Mesendoderm (in vitro differentiated cells): Measurements from ENCODE around the gene EXD3.

ENCODE experiments used
- DNase-seq: peaks from one replicate; pipeline ENCODE4 v3.0.0; 2013
- H2AK5ac ChIP-seq: 2 replicates; pipeline ENCODE4 v1.6.1; 2013; ENCODE audit warnings: low read length, inconsistent platforms
- H2BK120ac ChIP-seq: 2 replicates; pipeline ENCODE4 v1.6.1; 2013; ENCODE audit warnings: low read depth, mild to moderate bottlenecking, low read length, moderate library complexity, mixed read lengths
- H2BK15ac ChIP-seq: replicated peaks from 2 replicates; pipeline ENCODE4 v1.6.1; 2013; ENCODE audit warnings: low read depth, mild to moderate bottlenecking, moderate library complexity
- H2BK5ac ChIP-seq: 2 replicates; pipeline ENCODE4 v1.6.1; 2013; ENCODE audit warnings: low read length, inconsistent platforms
- H3K18ac ChIP-seq: 2 replicates; pipeline ENCODE4 v1.6.1; 2013; ENCODE audit warnings: mild to moderate bottlenecking, low read length, mixed read lengths
- H3K23ac ChIP-seq: one replicate; pipeline ENCODE4 v1.6.1; 2013; ENCODE audit warnings: low read length
- H3K27ac ChIP-seq: 2 replicates; pipeline ENCODE4 v1.5.1; 2013; ENCODE audit warnings: low read depth, mild to moderate bottlenecking, inconsistent platforms, low read length, moderate library complexity
- H3K27me3 ChIP-seq: 2 replicates; pipeline ENCODE4 v1.6.1; 2013; ENCODE audit warnings: low read length, control low read depth, mild to moderate bottlenecking, inconsistent platforms; ENCODE audit not compliant: insufficient read depth, poor library complexity
- H3K36me3 ChIP-seq: 2 replicates; pipeline ENCODE4 v1.6.1; 2013; ENCODE audit warnings: low read length, inconsistent platforms; ENCODE audit not compliant: control insufficient read depth, insufficient read depth
- H3K4ac ChIP-seq: one replicate; pipeline ENCODE4 v1.6.1; 2013; ENCODE audit warnings: low read depth, mild to moderate bottlenecking, low read length, moderate library complexity
- H3K4me1 ChIP-seq: 2 replicates; pipeline ENCODE4 v1.6.1; 2013; ENCODE audit warnings: low read depth, low read length, inconsistent platforms; ENCODE audit not compliant: control insufficient read depth
- H3K4me2 ChIP-seq: 2 replicates; pipeline ENCODE4 v1.6.1; 2013; ENCODE audit warnings: low read length
- H3K4me3 ChIP-seq: 2 replicates; pipeline ENCODE4 v1.5.1; 2013; ENCODE audit warnings: mild to moderate bottlenecking, low read length
- H3K56ac ChIP-seq: one replicate; pipeline ENCODE4 v1.6.1; 2013; ENCODE audit warnings: low read length
- H3K79me1 ChIP-seq: 2 replicates; pipeline ENCODE4 v1.6.1; 2013; ENCODE audit warnings: low read length, inconsistent platforms
- H3K79me2 ChIP-seq: 2 replicates; pipeline ENCODE4 v1.6.1; 2013; ENCODE audit warnings: mild to moderate bottlenecking, low read length; ENCODE audit not compliant: control insufficient read depth, insufficient read depth
- H3K9ac ChIP-seq: 2 replicates; pipeline ENCODE4 v1.6.1; 2013; ENCODE audit warnings: low read length, inconsistent platforms
- H4K5ac ChIP-seq: one replicate; pipeline ENCODE4 v1.6.1; 2013; ENCODE audit warnings: low read length
- H4K8ac ChIP-seq: one replicate; pipeline ENCODE4 v1.6.1; 2013; ENCODE audit warnings: low read depth, mild to moderate bottlenecking, control low read depth, low read length, moderate library complexity
- WGBS: extraction: QIAGEN DNeasy Blood & Tissue Kit; methylation state at CpG from one replicate; pipeline ENCODE4 v1.1.7; 2013; ENCODE audit warnings: low lambda C conversion rate, missing lambda C conversion rate; ENCODE audit not compliant: insufficient coverage; ENCODE audit errors: extremely low coverage; 5-methylcytosine and 5-hydroxymethylcytosine counted together

EXD3 gene

DNA sequence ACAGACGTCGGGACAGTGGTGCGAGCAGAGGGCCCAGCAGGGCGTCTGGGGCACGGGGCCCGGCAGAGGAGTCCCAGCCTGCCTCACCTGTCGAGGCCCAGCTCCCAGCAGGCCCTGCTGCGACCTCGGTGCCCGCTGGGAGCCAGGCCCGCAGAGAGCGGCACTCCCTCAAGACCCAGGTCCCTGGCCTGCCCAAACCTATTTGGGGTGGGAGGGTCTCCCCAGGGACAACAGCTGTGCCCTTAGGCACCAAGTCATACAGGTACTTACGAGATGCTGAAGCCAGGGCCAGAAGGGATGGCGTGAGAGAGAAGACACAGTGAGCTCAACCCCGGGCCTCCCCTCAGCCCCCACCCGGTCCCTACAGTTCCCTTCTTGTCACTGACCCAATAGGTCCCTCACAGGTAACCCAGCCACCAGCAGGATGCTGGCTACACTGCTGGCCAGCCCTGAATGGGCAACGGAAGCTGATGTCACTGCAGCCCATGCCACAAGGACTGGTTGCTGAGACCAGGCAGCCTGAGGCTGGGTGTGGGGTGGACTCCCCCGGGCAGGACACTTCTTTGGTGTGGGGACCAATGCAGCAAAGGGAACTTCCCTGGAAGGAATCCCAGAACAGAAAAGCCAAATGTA lies 32.5 kb upstream of the EXD3 start:
- no peaks in the 10 kb centered on the region for H3K27me3 ChIP-seq
- H3K56ac ChIP-seq: no peak overlapping the region
- no peaks in the 10 kb centered on the region for H3K36me3 ChIP-seq
- H4K8ac ChIP-seq: no peak overlapping the region
- H3K4ac ChIP-seq: no peak overlapping the region
- no peak overlapping the region for H3K27ac ChIP-seq
- H3K9ac ChIP-seq: no peak overlapping the region
- no CpG with 5 or more reads among the region's 18 CpGs for WGBS
- H3K4me1 ChIP-seq: peaks cover 4% of the 10 kb centered on the region
- H3K4me2 ChIP-seq: no peak overlapping the region
- no peaks in the 10 kb centered on the region for H3K79me2 ChIP-seq
- H3K23ac ChIP-seq: no peak overlapping the region
- H2BK5ac ChIP-seq: no peak overlapping the region
- no peak overlapping the region for H2BK120ac ChIP-seq
- H3K4me3 ChIP-seq: no peak overlapping the region
- DNase-seq: no peak
- no peak overlapping the region for H2BK15ac ChIP-seq
- H4K5ac ChIP-seq: no peak overlapping the region
- H3K18ac ChIP-seq: no peak overlapping the region
- H2AK5ac ChIP-seq: no peak overlapping the region
- H3K79me1 ChIP-seq: no peaks in the 10 kb centered on the region

DNA sequence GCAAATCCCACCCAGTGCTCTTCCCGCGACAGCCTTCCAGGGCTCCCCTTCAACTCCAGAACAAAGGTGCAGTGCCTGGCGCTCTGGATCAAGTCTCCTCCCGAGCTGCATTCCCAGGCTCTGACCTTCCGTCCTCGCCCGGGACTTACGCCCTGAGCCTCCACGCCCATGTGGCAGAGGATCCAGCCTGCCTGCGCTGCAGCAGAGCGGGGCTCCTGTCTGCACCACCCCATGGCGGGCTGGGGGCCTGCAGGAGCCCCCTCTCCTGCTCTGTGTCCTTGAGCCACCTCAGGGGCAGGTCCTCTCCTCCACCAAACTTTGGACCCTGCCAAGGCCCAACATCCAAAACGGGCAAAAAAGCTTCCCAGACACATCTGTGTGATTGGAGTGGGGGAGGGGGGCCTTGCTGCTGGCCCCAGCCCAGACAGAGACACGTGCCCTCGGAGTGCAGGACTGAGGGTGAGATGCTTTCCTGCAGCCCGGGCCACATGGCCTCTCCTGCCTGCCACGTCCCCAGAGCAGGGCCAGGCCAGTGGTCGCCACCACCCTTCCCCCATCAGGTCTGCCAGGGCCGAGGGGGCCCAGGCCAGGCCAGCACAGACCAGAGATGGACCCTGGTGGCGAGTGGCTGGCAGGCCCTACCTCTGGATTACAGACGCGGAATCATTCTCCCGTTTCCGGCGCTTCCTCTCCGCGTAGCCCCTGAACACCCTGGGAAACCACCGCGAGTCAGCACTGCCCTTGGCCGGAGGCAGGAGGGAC lies 31.8 kb upstream of the EXD3 start:
- Histone ChIP-seq H3K27me3 (no peaks in the 10 kb centered on the region), H3K4me1 (peaks cover 4% of the 10 kb centered on the region), H3K36me3 (no peaks in the 10 kb centered on the region), H3K9ac (peak overlapping the region; percentile 53), H3K4me3 (no peak overlapping the region), H2AK5ac (no peak overlapping the region), H3K4ac (no peak overlapping the region), H2BK15ac (no peak overlapping the region), H3K79me1 (no peaks in the 10 kb centered on the region), H3K56ac (peak overlapping the region; percentile 77), H3K23ac (no peak overlapping the region), H3K18ac (no peak overlapping the region), H3K4me2 (peak overlapping the region; percentile 19), H3K27ac (no peak overlapping the region), H4K8ac (no peak overlapping the region), H4K5ac (no peak overlapping the region), H2BK120ac (no peak overlapping the region), H3K79me2 (no peaks in the 10 kb centered on the region), H2BK5ac (no peak overlapping the region)
- WGBS: no CpG with 5 or more reads among the region's 30 CpGs
- peak; percentile 71 for DNase-seq

DNA sequence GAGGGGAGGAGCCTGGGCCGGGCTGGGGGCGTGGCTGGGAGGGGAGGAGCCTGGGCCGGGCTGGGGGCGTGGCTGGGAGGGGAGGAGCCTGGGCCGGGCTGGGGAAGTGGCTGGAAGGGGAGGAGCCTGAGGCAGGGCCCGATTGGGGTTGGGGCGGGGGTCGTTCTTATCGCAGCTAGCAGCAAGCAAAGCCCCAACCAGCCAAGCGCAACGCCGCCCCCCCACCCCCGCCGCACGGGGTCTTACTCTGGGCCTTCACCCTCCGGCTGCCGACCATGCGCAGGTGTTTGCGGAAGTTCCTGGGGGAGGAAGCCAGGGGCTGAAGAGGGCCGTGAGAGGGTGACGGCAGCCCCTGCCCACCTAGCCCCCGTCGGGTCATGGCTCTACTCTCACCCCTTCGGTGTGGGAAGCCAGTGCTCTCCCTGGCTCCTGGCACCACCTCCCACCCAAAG lies 31.2 kb upstream of the EXD3 start:
- no peak overlapping the region for H2BK120ac ChIP-seq
- peak; percentile 62 for DNase-seq
- H3K18ac ChIP-seq: no peak overlapping the region
- no peak overlapping the region for H4K8ac ChIP-seq
- no peak overlapping the region for H2AK5ac ChIP-seq
- no peaks in the 10 kb centered on the region for H3K79me2 ChIP-seq
- no peaks in the 10 kb centered on the region for H3K79me1 ChIP-seq
- H3K27me3 ChIP-seq: no peaks in the 10 kb centered on the region
- H3K36me3 ChIP-seq: no peaks in the 10 kb centered on the region
- WGBS: no CpG with 5 or more reads among the region's 24 CpGs
- H3K9ac ChIP-seq: peak overlapping the region; percentile 53
- peak overlapping the region; percentile 77 for H3K56ac ChIP-seq
- H2BK5ac ChIP-seq: no peak overlapping the region
- H3K4me2 ChIP-seq: peak overlapping the region; percentile 19
- H3K4me3 ChIP-seq: no peak overlapping the region
- no peak overlapping the region for H4K5ac ChIP-seq
- no peak overlapping the region for H3K27ac ChIP-seq
- no peak overlapping the region for H2BK15ac ChIP-seq
- H3K4me1 ChIP-seq: peaks cover 4% of the 10 kb centered on the region
- no peak overlapping the region for H3K23ac ChIP-seq
- no peak overlapping the region for H3K4ac ChIP-seq

DNA sequence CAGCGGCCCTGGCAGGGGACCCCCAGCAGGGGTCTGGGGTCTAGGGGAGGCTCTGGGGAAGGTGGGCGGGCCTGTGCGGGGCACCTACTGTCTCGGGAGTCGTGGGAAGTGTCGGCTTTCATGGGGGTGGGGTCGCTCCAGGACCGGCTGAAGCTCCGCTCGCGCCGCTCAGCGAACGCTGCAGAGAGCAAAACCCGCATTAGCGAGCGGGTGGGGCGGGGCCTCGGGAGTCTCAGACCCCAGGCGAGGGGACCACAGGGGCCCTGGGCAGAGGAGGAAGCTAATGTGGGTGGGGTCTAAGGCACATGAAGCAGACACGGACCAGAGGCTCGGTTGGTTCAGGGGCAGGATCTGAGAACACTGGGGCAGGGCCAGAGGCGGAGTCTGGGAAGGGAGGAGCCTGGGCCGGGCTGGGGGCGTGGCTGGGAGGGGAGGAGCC lies 30.7 kb upstream of the EXD3 start:
- H3K9ac ChIP-seq: peak overlapping the region; percentile 30
- H2BK120ac ChIP-seq: no peak overlapping the region
- no peak overlapping the region for H2BK5ac ChIP-seq
- H3K4me2 ChIP-seq: peak overlapping the region; percentile 50
- H3K18ac ChIP-seq: peak overlapping the region; percentile 43
- no peak overlapping the region for H3K27ac ChIP-seq
- H4K8ac ChIP-seq: no peak overlapping the region
- H3K79me1 ChIP-seq: no peaks in the 10 kb centered on the region
- WGBS: no CpG with 5 or more reads among the region's 25 CpGs
- H3K4me1 ChIP-seq: peaks cover 4% of the 10 kb centered on the region
- no peak overlapping the region for H3K23ac ChIP-seq
- H3K56ac ChIP-seq: peak overlapping the region; percentile 65
- H3K79me2 ChIP-seq: no peaks in the 10 kb centered on the region
- no peak overlapping the region for H3K4ac ChIP-seq
- H2AK5ac ChIP-seq: no peak overlapping the region
- no peak overlapping the region for H4K5ac ChIP-seq
- no peak overlapping the region for H3K4me3 ChIP-seq
- no peaks in the 10 kb centered on the region for H3K27me3 ChIP-seq
- H3K36me3 ChIP-seq: peaks cover 2% of the 10 kb centered on the region
- peak; percentile 96 for DNase-seq
- H2BK15ac ChIP-seq: no peak overlapping the region

DNA sequence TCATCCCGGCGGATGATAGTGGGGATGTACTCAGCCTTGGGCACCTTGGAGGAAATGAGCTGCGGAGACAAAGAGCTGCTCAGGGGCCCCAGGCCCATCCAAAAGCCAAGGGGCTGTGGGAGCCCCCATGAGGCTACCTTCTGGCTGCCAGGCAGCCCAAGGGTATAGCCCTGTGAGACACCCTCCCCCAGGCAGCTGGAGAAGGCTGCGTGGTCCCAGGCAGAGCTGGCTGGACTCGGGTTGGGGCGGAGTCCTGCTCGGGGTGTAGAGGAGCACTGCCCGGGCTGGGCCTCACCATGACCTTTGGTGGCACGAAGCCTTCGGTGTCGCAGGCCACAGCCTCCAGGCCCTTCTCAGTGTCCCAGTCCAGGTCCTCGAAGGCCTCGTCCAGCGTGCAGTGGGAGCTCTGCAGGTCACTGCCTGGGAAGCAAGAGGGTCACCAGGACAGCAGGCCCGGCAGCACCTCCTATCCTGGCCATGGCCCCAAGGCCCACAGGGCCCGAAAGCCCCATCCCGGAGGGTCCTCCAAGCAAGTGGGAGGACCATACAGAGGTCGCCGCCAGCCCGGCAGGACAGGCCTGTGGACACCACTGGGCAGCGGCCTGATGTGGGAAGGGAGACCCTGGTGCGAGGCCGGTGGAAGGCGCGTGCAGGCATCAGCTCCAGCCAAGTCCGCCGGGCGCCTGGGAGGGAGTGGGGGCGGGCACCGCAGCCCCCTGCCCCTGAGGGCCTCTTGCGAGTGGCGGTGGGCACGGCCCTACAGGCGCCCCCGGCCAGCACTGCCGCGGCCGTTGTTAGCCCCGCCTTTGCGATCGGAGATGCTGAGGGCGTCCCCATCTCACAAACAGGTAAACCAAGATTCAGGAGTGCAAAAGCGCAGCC lies 30.0 kb upstream of the EXD3 start:
- H3K36me3 ChIP-seq: peaks cover 2% of the 10 kb centered on the region
- H3K4me2 ChIP-seq: peak overlapping the region; percentile 50
- no peak overlapping the region for H3K23ac ChIP-seq
- H2AK5ac ChIP-seq: no peak overlapping the region
- no peak overlapping the region for H3K4me3 ChIP-seq
- no peak overlapping the region for H2BK5ac ChIP-seq
- no peak overlapping the region for H3K4ac ChIP-seq
- H3K27me3 ChIP-seq: no peaks in the 10 kb centered on the region
- peak overlapping the region; percentile 30 for H3K9ac ChIP-seq
- no peak overlapping the region for H4K8ac ChIP-seq
- H4K5ac ChIP-seq: no peak overlapping the region
- H2BK15ac ChIP-seq: no peak overlapping the region
- peak overlapping the region; percentile 43 for H3K18ac ChIP-seq
- no CpG with 5 or more reads among the region's 43 CpGs for WGBS
- H3K4me1 ChIP-seq: peaks cover 4% of the 10 kb centered on the region
- no peak overlapping the region for H3K27ac ChIP-seq
- no peak overlapping the region for H2BK120ac ChIP-seq
- peak overlapping the region; percentile 65 for H3K56ac ChIP-seq
- no peaks in the 10 kb centered on the region for H3K79me1 ChIP-seq
- no peak for DNase-seq
- no peaks in the 10 kb centered on the region for H3K79me2 ChIP-seq
